Activated CD4-positive, CD25-positive, alpha-beta regulatory T cell treated with anti-CD3 and anti-CD28 coated beads, Interleukin-2, amount 50 U/mL, for 16 hours (primary cell): ENCODE measurements around the gene ATP11A.

Source experiments
- DNase-seq: peaks from one replicate; pipeline ENCODE4 v3.0.0-alpha.2; 2020; ENCODE audit warnings: low read depth, low spot score

Gene ATP11A

GRCh38 chr13:112723771-112724170 lies 33.9 kb downstream of the ATP11A start:
- DNase-seq: no peak

DNA sequence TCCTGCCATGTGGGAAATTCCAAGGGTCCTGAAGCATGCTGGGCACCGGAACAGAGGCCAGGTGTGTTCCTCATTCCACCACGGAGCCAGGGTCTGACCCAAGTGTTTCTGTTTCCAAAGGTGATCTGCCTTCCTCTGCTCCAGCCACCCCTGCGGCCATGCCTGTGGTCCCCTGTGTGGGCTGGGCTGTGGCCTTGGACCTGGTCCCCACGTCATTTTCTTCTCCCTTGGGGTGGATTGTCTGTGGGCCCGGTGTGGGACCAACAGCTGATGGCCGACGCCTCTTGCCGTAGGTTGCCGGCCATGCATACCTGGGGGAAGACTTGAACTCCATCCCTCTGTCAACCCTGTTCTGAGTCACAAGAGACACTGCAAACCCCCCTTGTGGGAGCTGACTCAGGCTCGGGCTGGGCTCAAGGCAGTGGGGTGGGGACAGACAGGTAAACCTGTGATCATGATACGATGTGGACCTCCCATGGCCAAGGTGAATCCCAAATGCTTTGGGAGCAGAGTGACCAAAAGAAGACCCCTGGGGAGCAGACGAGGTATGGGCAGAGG lies 35.0 kb downstream of the ATP11A start:
- DNase-seq: no peak

DNA sequence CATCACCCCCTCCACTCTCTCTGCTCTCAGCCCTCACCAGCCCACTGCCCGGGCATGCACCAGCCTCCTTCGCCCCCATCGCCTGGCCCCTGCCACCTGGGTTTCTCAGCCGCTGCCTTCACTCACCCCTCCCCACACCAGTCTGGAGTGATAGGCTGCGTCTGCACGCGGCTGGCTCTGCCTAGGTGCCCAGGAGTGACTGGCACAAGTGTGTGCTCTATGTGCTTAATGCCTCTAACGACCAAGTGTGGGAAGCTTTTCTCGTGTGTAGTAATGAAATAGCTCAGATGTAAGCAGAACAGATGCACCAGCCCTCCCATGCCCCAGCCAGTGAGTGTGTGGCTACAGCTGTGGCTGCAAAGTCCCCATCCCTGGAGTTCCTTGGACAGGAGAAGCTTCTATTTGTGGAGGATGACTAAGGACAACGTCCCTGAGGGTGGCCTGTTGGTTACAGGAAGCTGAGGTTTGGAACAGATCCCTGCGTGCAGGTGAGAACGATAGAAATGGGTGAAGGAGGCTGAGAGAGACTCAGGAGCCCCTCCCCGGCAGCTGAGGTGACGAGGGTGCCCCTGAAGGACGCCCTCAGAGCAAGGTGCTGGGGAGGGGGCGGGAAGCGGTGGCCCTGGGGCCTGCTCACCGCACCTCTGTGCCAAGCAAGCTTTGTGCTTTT lies 35.6 kb downstream of the ATP11A start:
- DNase-seq: no peak

- DNase-seq: no peak
Measured at GRCh38 chr13:112726016-112726767, 36.4 kb downstream of the ATP11A start.

DNA sequence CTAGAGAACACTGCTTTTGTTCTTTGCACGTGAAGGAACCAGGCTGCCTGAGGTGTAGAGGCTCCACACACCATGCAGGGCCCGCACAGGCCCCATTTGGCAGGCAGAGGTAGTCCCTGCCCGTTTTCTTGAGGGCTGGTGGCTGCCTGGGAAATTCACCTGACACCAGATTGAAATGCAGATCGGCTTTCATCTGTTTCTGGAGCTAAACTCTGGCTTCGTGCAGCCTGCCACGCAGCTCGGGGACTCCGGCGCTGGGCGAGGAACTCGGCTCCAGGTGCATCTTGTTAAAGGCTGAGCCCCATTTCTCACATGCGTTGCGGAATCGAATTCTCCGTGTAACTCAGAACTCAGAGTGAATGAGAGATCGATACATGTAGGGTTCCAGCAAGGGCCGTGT lies 37.7 kb downstream of the ATP11A start:
- DNase-seq: no peak

DNA sequence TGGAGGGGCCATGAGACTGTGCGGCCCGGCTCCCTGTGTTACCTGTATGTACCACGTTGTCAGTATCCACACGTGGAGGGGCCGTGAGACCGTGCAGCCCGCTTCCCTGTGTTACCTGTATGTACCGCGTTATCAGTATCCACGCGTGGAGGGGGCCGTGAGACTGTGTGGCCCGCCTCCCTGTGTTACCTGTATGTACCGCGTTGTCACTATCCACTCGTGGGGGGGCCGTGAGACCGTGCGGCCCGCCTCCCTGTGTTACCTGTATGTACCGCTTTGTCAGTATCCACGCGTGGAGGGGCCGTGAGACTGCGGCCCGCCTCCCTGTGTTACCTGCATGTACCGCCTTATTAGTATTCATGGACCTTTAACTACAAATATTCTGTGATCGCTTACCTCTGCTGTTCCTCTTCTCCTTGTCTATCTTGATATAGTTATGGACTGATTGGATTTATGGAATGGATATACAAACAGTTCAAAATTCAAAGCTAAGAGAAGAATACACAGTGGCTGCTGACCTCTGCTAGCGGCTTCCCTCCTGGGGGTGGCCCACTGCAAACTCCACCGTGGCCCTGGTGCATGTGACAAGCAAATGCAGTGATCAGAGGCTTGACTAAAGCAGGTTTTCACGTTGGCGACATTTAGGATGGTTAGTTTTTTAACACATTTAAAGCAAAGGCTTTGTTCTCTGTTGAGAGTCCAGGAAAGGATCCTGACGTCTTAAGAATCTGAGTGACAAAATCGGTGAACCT lies 38.7 kb downstream of the ATP11A start:
- DNase-seq: no peak

DNA sequence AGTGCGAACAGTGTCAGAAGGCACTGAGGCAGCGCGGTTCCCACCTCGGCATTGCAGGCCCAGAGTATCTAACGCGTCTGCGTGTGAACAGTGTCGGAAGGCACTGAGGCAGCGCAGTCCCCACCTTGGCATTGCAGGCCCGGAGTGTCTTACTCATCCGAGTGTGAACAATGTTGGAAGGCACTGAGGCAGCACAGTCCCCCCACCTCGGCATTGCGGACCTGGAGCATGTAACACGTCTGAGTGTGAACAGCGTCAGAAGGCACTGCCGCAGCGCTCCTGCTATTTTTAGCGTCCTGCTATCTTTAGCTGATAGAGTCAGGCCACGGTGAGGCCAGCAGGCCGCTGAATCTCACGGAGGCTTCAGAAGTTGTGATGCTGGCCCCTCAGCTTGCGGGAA lies 39.6 kb downstream of the ATP11A start:
- no peak for DNase-seq

- no peak for DNase-seq
Measured at GRCh38 chr13:112730157-112730671, 40.4 kb downstream of the ATP11A start.

DNA sequence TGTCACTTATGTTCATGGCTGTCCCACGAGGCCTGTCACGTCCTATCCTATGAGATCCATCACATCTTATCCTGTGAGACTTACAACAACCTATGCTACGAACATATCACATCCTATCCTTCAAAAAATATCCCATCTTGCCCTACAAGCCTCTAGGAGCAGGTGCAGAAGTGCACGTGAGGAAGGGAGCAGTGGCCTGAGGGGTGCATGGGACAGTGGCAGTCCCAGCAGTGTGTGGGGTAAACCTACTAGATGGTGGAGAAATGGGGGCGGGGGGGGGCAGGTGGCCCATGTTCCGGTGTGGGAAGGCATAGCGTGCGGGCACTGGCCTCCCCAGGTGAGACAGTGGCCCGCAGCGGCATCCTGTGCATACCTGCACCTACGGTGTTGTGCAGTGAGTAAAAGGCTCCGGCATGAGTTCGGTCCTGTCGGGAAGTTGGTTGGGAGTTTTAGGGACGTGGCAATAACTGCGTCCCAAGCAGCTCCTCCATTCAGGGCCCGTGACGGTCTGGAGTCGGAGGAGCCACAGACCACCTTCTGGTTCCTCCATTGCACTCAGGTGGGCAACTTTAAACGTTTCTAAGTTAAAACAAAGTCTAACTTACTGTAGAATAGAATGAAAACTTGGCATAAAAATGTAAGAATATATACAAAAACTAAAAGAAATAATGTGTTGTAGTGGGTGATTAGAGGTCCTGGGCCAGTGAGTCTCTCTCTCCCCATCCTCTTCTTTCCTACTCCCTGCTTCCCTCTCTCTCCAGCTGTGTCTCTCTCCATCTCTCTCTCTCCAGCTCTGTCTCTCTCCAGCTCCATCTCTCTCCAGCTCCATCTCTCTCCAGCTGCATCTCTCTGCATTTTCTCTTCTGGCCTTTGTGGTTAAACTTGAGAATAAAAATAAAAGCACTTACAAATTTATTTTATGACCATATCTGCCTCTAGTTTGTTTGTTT lies 42.1 kb downstream of the ATP11A start:
- no peak for DNase-seq

GRCh38 chr13:112732679-112733078 lies 42.8 kb downstream of the ATP11A start:
- DNase-seq: no peak

GRCh38 chr13:112733112-112733511 lies 43.3 kb downstream of the ATP11A start:
- no peak for DNase-seq

DNA sequence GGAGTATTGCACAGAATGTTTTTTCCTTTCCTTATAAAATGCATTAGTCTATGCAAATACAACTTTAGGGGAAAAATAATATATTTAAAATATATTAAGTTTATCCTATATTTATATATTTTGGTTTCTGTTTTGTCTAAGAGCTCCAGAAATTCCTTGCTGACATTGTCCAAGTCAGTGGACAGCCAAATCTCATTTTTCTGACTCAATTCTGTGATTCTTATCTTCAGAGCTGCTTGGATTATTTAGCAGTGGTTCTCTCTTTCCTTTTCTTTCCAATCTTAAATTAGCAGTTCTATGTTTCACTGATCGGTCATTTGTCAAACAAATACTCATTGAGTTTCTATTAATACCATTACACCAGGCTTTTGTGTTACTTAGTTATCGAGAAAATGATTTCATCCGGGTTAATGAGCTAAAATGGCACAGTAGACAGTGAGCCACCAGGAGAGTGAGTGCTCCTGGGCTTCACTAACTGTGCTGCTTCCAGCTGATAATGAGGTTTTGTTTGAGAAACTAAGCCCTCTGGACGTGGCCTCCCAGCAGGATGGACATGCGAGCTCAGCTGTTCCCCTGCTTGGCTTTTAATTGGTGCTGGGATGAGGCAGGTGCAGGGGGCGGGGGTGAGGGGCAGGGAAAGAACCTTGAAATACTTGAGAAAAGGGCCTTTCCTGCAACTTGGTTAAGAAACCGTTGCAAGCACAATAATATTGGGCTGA lies 44.0 kb downstream of the ATP11A start:
- DNase-seq: no peak

GRCh38 chr13:112734696-112735547 lies 45.1 kb downstream of the ATP11A start:
- no peak for DNase-seq

DNA sequence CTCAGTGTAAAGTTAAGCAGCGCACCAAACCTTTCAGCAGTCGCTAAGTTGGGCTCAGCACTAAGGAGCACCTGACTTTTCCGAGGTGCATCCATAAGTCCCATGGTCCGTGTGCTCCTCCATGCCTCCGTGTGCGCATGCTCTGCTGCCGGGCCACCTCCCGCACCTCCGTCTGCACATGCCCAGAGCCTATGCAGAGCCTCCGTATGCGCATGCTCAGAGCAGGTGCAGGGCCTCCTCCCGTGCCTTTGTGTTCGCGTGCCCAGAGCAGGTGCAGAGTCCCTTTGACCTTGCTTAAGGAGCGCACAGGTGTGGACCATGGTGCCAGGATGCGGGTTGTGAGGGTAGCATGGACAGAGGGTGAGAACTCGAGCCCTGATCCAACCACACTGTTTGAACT lies 46.0 kb downstream of the ATP11A start:
- DNase-seq: no peak

GRCh38 chr13:112737294-112737693 lies 47.5 kb downstream of the ATP11A start:
- no peak for DNase-seq

GRCh38 chr13:112738606-112739005 lies 48.8 kb downstream of the ATP11A start:
- no peak for DNase-seq

DNA sequence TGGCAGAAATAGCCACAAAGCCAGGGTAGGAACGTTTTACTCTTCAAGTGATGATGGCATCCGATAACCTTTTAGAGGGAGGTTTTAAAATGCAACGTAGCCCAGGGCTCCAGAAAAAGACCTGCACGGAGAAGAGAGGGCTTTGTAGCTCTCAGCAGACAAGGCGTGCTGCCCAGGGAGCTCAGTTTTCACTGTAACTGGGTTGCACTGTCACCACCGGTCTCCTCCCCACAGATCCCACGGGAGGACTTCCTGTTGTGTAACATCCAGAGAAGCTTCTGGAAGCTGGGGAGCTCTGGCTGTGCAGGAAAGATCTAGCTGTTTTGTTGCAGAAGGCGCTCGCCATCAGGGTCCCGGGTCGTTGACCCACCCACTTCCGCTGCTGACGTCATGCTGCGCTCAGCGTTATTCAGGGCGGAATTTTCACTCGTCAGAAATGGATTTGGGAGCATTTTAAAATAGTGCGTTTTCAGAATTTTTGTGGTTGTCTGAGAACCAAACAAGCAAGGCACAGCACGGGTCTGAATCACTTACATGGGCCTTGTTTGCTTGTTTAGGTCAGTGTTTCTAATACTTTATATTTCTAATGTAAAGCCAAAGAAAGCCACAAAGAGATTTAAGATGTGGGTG lies 50.8 kb downstream of the ATP11A start:
- DNase-seq: no peak

- DNase-seq: no peak
Measured at GRCh38 chr13:112741185-112741755, 51.4 kb downstream of the ATP11A start.
